HG02973 (cell line): ENCODE results near the gene PPL.

Experiments
- ATAC-seq: cut with Tn5 transposase; IDR thresholded peaks from one replicate; pipeline ENCODE4 v1.9.1; 2021; ENCODE audit warnings: moderate library complexity; ENCODE audit not compliant: unreplicated experiment

Gene PPL

DNA sequence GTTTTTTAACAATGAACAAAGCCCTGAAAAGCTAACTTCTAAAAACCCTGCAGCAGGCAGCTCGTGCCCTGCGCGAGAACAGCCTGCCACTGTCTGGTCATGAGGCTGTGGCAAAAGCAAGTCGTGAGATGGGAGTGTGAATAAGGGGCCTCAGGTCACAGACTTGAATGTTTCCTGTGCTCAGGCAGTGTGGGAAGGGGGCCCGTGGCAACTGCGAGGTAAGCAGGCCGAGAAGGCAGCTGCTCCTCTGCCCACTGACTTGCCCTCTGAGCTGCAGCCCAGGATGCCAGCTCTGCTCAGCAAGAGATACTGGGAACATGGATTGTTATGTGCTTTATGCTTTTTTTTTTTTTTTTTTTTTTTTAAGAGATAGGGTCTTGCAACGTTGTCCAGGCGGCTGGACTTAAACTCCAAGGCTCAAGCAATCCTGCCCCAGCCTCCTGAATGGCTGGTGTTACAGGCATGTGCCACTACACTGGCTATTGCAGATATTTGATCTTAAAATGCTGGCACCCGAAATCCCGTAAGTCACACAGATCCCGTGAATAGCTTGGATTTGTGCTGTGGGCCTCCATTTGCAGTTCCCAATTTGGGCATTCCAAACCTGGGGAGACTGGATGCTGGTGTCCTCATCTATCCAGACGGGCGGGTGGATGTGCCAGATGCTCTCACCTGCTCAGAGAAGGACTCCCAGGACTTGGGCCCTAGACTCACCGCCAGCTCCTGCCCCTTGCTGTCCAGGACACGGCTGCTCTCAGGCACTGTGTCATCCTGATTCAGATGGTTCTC lies 45.7 kb downstream of the PPL start:
- no peak for ATAC-seq

DNA sequence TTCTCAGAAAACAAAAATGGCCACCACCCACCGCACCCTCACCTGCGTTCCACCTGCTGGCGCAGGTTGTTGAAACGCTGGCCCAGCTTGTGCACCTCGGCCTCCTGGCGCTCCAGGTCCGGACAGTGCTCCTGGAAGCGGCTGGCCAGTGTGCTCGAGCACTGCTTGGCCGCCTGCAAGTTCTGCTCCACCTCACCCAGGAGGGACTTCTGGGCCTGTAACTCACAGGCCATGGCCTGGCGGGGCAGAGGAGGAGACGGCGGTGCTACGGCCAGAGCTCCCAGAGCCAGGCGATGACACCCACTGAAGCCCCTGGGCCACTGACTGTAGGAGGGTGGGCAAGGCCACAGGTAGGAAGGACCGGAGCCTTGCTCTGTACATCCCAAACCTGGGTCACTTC lies 46.3 kb downstream of the PPL start:
- no peak for ATAC-seq

DNA sequence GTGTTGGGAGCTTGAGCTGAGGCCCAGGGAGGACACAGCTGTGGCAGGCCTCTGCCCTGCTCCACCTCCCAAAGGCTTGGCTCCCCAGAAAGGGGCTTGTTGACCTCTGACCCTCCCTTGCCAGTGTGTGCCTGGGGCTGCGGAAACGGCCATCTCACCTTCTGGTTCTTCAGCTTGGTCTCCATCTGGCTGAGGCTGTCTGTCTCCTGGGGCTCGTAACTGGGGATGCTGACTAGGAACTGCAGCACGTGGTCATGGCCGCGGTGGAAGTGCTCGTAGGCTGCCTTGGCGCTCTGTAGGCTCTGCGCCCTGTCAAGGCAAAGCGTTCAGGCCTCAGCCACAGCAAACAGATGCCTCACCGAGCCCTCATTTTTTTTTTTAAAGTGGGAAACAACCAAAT lies 46.9 kb downstream of the PPL start:
- ATAC-seq = no peak

DNA sequence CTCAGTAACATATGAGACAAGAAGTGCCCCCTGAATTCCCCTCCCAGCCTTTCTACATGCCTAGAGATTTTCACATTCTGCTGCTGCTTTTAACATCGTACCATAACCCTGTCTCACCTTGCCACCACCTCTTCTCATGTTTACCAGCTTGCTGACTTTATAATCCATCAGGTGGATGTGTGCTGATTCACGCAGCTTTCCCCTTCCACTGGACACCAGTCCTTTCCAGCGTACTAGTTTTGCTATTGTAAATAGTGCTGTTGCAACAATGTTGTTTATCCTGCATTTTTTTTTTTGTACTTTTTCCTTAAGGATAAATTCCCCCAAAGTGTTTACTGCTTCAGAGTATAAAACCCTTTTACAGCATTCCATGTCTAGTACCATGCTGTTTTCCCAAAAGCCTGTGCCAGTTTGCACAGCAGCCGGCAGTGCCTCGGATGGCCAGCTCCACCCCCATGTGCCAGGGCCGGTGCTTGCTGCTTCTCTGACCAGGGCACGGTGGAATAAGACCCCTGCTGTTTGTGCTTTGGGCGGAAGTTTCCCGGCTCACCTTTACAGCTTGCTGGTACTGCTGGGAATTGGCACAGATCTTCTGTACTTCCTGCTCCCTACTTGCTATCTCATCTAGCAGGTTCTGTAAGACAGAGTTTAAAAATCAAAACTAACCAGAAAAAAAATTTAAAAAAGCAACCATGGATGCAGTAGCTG lies 48.4 kb downstream of the PPL start:
- ATAC-seq = no peak

DNA sequence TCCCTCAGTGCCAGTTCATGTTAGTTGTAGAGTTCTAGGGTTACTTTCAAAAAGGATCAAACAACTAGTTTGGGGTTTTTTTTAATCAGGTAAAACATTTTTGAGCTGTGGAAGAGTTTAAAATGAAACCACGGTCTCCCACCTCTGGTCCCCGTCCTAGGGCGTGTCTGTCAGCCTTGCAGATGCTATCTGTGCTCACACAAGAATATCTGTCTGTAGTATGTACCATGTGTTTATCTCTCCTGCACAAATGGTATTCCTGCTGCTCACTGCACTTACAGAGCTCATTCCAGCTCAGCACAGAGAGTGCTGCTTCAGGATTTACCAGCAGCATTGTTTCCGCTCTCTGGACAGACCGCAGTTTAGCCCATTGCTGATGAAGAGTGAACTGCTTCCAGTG lies 50.8 kb downstream of the PPL start:
- ATAC-seq = no peak

DNA sequence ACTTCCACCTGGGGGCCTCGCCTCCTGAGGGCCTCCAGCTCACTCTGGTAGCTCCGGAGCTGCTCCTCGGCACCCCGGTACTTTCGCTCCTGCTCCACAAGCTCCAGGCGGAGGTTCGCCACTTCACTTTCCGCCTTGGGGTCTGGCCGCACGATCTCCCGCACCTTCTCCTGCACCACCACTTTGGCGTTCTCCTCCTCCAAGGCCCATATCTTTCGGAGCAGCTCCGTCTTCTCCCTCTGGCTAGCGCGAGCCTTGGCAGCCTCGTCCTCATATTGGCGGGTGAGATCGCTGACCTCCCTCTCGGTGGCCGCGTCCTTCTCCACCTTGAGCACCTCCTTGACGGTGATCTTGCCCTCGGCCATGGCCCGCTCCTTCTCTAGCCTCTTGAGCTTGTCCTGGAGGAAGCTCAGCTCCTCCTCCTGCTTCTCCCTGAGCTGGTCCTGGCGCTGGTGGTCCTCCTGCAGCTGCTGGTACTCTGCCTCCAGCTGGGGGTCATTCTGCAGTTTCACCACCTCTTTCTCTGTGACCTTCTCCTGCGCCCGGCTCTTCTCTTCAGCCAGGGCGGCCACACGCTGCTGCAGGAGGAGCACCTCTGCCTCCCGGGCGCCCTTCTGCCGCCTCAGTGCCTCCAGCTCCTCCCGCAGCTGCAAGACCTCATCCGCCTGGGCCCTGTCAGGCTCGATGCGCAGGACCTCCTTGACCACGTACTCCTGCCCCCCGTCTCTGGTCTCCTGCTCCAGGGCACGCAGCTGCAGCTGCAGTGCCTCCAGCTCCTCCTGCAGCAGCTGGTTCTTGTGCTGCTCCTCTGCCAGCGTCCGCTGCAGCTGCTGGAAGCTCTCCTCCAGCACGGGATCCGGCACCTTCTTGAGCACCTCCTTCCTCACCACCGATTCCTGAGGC lies 51.7 kb downstream of the PPL start:
- ATAC-seq = no peak

DNA sequence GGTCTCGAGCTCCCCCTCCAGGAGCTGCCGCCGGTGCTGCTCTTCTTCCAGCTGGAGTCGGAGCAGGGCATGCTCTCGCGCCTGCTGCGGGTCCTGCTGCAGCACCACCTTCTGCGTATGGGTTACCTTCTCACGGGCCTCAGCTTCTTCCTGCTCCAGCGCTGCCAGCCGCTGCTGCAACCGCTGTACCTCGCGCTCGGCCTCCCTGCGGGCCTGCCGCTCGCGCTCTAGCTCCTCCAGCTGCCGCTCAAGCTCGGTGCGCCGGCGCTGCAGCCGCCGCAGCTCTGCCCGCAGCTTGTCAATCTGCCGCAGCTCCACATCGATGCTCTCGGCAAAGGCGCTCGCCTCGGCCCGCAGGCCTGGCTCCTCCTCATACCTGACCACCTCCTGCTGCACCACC lies 52.7 kb downstream of the PPL start:
- ATAC-seq = no peak

DNA sequence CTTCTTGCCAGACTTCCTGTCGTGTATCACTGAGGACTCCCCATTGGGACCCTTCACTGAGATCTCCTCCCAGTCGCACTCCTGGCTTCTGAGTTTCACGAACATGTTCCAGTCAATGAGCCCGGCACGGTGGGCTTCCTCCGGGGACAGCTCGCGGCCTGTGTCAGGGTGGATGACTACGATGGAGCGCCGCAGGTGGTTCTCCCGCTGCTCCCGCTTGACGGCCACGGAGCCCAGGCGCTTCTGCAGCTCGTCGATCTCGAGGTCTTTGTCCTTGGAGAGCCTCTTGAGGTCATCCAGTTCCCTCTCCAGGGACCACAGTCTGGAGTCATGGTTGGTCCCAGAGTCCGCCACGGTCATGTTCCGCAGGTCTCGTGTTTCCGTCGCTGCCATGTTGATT lies 53.4 kb downstream of the PPL start:
- ATAC-seq = no peak

DNA sequence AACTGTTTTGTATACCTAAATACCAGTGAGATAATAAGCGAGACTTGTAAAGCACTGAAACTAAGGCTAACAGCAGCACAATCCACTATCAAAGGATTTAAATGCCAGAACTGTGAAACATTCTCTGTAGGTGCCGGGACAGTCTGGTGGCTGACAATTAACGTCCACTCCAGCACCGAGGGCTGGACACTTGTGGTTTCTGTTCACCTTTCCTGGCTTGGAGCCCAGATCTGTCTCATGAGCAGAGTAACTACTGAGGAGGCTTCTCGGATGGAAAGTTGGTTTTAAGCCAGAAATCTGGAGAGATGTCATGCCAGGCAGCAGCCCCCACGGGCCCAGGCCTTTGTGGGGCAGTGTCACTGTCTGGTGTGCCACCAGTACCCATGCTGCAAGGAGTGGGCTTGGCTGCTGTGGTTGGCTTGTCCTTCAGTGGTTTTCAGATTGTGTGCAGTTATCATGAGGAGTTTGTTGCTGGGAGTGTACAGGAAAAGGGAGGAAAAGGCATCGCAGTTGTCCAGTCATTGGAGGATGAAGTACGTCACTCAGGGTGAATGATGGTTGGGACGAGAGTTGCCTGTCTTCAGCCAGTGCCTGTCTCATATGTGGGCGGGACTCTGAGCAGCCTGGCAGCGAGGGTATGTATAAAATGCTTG lies 54.2 kb downstream of the PPL start:
- ATAC-seq = no peak

DNA sequence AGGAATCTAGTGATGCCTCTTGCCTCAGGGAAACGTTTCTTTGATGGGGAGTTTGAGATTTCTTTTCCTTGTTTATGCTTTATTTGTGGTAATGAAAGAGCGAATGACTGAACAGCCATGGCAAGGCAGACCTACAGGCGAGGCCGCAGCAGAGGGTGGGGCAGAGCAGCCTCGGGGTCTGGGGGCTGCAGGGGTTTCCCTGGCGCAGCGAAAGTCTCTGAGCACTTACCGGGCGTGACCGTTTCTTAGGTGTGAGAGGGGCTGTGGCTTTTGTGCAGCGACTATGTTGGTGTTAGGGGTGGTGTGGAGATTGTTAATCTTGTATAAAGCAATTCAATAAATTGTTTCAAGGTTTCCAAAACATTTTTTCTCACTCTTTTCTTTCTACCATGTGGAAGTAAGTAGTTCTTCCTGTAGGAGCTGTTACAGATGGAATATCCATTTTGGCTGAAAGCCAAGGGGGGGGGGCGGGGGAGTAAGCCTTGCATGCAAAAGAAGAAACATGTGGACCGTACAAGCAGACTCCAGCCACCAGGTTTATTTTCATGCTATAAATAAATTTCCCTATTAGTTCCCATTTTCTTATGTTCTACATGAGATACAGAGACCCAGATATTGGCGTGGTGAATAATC lies 54.8 kb downstream of the PPL start:
- ATAC-seq = no peak

DNA sequence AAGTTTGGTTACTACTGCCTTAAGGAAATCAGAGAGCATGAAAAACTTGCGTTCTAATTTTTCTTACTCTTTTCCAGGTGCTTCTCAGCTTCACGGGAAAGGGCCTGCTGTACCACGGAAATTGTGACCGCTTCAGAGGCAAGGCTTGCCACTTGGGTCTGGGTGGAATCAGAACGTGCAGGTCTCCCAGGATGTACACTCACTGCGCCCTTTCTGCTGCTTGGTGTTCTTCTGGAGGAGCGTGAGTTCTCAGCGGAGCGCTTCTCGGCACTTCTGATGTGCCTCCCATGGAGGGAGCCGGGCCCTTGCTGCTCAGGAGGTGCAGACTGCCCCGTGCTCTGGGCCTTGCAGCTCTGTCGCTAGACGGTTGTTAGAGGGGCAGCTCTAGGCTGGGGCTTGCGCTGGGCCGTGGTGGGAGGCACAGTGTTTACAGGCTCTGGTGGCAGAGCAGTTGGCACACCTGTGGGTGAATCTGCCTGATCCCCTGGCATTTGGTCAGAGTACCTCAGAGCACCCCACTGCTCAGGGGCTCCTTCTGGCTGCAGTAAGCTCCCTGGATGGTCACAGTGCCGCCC lies 56.9 kb downstream of the PPL start:
- ATAC-seq = no peak

DNA sequence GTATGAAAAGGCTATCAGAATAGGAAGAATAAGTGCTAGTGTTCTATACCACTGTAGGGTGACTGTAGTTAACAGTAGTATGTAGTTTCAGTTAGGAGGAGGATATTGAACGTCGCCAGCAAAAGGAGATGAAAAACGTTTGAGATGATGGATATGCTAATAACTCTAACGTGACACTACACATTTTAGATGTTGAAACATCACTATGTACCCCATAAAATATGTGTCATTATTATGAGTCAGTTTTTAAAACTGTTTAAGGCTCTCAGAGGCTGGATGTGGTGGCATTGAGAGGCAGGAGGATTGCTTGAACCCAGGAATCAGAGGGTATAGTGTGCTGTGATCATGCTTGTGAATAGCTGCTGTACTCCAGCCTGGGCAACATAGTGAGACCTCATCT lies 57.9 kb downstream of the PPL start:
- no peak for ATAC-seq

DNA sequence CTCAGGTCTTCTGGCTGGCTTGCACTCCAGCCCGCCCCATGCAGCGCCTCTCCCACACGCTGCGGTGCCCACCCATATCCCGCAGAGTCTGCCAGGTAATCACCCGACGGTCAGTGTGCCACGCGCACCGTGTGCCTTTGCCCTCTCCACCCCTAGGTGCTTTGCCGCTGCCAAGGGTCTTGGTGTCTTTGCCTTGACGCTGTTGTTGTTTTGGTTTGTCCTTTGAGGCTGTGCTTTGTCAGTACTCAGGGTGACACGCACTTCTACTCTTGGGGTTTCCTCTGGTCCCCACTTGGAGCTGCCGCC lies 59.6 kb downstream of the PPL start:
- no peak for ATAC-seq

DNA sequence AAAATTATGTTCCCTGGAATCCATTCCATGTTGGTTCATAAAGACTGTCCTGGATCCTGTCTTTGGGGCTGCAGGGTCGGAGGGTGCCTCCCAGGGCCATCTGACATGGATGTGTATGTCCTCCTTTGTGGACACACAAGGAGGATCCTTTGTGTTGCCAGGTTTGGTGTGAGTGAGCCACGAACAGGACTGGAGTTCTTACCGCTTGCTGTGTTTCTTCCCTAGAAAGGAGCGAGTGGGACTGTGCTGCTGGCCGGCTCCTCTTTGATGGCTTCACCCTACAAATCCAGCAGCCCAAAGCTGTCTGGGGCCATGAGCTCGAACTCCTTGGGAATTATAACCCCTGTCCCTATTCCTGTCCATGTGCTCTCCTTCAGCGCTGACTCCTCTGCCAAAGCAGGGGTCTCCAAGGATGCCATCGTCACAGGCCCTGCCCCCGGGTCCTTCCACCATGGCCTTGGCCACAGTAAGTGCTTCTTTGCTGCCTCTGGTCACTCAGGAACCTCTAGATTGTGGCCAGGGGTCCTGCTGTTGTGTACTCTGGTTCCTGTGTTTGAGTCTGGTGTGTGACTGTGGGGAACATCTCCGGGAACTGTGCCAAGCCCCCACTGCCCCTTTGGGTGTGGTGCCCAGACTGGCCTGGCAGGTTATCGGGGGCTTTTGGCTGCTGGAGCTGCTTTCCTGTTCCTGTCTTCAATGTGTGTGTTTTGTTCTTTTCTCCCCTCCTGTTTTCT lies 60.1 kb downstream of the PPL start:
- ATAC-seq = no peak

DNA sequence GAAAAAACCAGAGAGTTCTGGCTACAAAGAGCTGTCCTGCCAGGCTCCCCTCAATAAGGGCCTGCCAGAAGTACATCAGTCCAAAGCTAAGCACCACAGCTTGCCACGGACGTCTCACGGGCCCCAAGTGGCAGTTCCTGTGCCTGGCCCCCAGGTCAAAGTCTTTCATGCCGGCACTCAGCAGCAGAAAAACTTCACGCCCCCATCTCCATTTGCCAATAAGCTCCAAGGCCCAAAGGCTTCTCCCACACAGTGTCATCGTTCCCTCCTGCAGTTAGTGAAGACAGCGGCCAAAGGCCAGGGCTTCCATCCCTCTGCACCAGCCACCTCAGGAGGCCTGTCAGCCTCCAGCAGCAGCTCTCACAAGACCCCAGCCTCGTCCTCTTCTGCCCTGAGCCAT lies 62.3 kb downstream of the PPL start:
- ATAC-seq = no peak

DNA sequence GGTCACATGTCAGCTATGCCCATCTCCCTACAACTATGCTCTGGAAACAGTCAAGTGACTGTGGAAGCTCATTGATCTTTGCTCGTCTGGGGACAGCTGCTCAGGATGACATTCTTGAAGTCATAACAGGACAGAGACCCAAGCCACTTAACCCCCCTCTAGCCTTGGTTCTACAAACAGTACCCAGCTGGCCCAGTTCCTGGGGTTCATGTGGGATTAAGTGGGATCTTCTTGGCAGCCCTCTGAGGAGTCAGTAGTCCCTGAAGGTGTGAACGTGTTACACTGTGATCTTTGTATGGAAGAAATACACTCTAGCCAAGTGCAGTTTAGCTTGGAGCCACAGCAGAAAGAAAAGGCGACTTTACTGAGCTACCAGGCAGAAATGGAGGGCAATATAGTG lies 63.9 kb downstream of the PPL start:
- no peak for ATAC-seq

DNA sequence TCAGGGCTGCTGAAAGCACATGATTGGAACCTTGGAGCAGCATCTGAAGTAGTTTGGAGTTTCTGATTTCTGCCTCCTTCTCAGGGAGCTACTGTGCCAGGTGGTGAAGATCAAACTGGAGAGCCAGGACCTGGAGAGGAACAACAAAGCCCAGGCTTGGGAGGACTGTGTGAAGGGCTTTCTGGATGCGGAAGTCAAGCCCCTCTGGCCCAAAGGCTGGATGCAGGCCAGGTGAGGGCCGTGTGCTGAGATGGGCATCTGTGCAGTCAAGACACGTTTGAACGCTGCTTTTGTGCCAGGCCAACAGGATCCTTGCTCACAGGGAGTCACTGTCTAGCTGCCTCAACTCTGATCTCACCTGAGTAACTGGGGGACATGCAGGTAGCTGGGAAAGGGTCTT lies 65.9 kb downstream of the PPL start:
- no peak for ATAC-seq

DNA sequence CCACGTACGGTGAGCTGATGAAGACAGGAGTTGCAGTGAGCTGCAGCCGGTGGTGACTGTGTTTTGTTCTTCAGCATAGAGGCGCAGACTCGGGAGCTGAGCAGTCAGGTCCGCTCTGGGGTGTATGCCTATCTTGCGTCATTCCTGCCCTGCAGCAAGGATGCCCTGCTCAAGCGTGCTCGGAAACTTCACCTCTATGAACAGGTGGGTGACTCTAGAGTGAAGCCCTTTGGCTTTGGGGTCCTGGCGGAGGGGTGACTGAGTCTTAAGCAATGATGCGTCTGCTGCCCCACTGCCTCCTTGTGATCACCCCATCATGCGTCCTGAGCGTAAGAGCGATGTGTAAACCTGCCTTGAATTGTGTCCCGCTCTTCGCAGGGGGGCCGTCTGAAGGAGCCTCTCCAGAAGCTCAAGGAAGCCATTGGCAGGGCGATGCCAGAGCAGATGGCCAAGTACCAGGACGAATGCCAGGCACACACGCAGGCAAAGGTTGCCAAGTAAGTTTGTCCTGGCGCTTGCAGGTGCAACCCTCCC lies 66.7 kb downstream of the PPL start:
- no peak for ATAC-seq

DNA sequence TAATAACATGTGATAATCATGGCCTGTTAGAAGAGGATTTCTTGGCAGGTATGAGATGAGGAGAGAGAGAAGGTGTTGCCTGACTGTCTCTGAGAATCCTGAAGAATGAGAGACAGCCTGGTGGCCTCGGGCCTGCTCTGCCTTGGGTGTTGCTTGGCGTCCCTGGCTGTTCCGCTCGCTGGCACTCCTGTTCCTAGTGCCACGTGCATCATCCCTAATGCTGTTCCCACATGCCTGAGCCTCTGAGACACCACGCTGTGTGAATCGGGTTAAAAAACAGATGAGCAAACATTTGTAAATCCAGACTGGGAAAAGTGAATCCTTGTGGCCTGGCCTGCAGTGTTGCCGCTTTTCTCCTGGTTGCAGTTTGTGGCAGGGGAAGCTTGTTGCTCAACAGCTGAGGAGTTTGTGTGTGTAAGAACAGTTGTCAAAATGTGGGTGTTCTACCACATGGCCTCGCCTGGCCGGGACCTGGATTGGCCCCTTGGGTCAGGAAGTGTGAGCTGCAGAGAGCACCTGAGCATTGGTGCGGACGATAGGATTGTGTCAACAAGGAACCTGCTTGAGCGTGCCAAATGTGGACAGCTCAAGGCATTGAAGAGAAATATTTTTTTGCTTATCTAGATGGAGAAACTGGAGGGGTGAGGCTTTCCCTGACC lies 67.7 kb downstream of the PPL start:
- no peak for ATAC-seq
